Myocyte (in vitro differentiated cells): Measurements from ENCODE around the gene GNAT1. TPM values are rescaled to one million over a fixed set of nuclear protein-coding genes. Genes with fewer than 3 reads are reported as not detected.
"Not testable (repeated sequence)": the region's sequence is repeated elsewhere in the genome, so short reads cannot be mapped to it uniquely, and the experiment has no call there.

Source experiments
- DNase-seq: peaks from one replicate; pipeline ENCODE4 v3.0.0-alpha.2; 2012; ENCODE audit warnings: low read depth
- microRNA counts: library from miRNA; unstranded; fragments of <30 nt; microRNA quantifications from one replicate; lab custom pipeline; 2016
- microRNA-seq: library from miRNA; unstranded; fragments of <30 nt; microRNA quantifications from one replicate; pipeline ENCODE4, GENCODE V29; 2016
- total RNA-seq: library from RNA; depleted of rRNA; stranded (reverse); fragments of >200 nt; gene quantifications from 2 replicates; pipeline ENCODE4 v1.2.3, GENCODE V29; 2014

GNAT1 gene
- total RNA-seq, 1 donor from 2014 or later = 1.9 TPM

DNA sequence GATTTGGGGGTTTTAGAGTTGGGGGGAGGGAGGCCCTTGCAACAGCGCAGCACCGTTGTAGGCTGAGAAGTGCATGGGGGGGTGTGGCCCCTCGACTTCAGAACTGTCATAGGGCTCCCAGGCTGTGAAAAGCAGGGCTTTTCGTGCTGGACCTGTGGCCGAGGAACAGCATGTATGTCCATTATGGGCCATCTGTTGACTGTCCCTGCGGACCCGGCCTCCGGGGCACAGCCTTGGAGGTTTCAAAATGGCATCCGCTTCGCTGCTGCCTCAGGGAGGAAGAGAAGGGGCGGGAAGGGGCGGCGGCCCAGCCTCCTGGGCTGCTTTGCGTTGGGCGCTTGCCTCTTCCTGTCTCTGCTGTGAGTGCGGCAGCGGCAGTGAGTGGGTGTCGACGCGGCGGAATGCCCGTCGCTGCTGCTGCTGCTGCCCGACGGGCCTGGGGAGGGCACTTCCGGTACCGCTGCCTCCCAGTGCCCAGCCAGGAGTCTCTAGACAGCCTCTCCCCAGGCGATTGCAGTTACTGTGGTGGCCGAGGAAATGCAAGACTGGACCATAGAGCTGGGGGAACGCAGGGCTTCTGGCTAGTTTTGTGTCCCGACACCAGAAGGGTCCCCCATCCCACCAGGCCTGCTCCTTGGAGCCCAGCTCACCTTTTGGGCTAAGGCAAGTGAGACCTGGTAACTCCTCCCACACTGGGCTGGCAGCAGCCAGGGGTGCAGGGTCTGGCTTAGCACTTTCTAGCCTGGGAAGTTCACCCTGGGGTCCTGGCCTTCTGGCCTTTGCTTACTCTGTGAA is 46.5 kb downstream of the GNAT1 start:
- DNase-seq = peak; percentile 78

GRCh38 chr3:50238549-50239026 is 47.2 kb downstream of the GNAT1 start:
- DNase-seq = peak; percentile 70

- DNase-seq = no peak
These were observed 48.2 kb downstream of the GNAT1 start for GRCh38 chr3:50239649-50240048.

DNA sequence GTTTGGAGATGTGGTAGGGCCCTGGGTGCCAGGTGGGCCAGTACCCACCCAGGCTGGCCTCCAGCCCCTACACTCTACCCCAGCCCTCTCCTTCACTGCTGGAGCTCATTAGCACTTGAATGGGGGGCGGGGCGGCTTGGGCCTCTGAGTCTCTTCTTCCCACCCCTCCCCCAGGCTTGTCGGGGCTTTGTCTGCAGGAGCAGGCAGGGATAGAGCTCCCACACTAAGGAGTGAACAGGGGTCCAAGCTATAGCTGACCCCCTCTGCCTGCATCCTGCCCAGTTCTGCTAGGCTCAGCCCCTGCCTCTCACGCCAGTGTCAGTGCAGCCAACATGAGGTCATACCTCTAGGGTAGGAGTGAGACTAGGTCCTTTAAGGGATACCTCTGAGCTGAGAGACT is 49.8 kb downstream of the GNAT1 start:
- DNase-seq = no peak

DNA sequence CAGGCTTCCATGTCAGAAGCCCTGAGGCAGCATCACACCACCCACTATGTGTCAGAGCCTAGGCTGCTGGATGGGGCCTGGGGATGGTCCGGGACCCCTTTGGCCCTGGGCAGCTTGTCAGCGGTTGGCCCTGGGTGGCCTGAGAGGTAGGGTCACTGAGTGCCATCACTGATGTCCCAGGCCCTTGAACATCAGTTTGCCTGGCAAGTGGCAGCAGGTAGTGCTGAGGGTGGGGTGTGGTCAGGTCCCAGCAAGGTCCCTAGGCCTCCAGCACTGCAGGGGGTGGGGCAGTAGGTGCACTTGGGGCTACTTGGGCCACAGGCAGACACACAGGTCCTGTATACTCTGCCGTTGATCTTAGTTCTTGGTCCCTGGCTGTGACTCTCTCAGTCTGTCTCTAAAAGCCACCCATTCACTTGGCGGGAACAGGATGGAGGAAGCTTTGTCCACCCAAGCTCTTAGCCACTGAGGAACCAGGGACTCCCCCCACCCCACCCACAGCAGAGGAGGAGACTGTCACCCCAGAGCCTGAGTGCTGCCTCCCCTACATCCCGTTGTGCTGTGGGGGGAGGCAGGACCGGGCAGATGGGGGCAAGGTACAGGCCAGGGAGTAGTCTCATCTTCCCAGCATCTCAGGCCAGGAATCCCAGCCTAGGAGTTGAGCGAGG is 50.4 kb downstream of the GNAT1 start:
- no peak for DNase-seq

DNA sequence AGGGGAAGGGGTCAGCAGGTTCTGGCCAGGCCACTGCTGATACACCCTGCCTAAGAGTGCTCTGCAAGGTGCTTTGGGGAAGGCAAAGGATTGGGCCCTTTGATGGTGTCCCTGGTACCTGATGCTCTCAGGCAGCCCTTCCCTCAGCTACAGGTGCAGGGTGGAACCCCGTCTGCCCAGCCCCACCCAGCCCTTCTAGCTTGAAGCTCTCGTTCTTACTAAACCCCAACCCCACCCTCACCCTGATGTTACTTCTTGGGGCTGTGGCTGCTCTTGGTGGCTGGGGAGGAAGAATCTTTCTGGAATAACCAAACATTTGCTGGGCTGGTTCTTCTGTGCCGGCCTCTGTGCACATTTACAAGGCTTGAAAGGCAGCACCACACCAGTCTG is 51.0 kb downstream of the GNAT1 start:
- no peak for DNase-seq

DNA sequence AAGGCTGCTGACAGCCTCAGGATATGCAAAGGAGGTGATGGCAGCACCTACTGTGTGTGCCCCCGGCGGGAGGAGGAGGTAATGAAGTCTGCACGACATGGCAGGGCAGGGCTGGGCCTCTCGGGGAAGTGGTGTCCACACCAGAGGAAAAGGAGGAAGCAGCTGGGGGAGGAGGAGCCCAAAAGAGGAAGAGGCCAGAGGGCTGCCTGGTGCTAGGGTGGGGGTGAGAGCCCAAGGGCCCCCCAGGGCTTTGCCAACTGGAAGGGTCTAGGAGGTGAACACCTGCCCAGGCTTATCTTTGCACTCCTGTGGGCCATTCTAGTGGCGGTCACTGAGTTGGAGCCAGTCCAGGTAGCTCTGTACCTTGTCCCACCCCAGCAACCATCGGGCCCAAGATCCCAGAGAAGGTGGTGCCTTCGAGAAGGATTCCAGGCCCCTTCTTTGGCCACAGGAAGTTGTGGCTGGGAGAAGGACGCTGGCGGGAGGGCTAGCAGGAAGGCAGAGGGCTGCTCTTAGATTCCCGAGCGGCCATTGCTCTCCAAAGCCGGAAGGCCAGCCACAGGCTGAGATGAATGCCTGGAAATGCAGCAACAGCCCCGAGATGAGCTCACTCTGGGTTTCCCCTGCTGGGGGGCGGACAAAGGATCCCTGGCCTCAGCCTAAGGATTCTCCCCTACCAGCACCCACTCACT is 51.6 kb downstream of the GNAT1 start:
- no peak for DNase-seq

DNA sequence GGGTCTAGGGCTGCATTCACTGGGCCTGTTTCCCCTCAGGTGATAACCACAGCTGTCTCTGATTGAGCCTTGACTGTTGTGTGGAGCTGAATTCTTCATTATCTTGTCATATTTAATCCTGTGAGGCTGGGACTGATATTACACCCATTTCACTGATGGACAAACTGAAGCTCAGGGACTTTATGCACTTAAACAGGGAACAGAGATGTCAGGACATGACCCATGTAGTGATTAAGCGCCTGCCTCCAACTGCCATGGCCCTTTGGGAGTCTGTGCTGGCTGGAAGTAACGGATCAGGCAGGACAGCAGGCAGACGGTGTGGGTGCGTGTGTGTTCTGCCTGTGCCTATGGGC is 52.1 kb downstream of the GNAT1 start:
- no peak for DNase-seq

DNA sequence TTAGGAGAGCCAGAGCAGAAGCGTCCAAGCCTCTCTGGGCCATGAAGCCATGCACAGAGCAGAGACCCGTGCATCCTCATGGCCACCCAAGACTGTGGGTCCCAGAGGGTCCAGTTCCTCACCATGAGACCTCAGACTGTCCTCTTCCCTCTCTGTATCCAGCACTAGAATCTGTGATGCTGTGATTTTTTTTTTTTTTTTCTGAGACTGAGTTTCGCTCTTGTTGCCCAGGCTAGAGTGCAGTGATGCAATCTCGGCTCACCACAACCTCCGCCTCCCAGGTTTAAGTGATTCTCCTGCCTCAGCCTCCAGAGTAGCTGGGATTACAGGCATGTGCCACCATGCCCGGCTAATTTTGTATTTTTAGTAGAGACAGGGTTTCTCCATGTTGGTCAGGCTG is 53.4 kb downstream of the GNAT1 start:
- DNase-seq = not testable (repeated sequence)

DNA sequence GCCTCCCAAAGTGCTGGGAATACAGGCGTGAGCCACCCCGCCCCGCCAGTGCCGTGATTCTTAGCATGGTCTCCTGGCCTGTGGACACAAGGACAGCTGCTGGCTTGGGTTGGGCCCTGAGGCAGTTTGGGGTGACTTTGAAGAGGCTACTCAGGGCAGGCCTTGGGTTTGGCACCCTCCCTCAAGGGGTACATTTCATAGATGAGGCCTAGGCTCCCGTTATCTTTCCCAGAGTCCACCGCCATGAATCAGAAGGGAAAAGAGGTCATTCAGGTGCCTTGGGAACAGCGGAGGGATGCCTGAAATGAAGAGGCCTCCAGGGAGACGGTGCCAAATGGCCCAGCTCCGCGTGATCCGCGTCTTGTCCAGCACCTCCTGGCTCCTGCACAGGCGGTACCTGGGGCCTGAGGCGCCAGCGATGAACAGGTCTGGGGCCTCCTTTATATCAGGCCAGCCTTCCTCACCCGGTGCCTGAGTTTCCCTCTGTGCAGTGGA is 53.9 kb downstream of the GNAT1 start:
- DNase-seq = peak; percentile 46

DNA sequence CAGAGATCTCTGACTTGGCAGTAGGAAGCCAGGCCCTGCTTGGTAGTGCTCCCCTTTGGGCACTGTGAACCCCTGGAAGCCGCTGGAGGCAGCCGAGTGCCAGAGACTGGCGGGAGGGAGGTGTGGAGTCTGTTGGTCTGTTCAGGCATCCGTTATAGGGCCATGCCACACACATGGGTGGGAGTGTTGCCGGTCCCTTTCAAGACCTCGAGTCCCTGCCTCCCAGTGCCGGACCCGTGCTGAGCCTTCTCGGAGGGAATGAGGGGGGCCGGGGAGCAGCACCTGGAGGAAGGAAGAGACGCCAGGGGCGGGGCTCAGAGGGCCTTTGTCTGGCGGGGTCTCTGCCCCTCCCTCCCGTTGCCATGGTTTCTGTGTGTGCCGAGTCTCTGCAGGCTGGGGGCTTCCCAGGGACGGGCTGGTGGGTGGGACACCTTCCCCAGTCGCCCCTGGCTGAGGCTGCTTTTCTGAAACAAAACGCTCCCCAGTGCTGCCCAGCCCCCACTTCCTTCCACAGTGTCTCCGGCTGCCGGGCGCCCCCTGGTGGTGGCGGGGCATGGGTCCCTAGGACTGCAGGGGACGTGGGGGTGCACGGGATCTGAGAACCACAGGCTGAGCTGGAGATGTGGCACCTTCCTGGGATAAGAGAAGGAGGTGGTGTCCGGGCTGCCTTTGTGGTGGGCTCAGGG is 54.6 kb downstream of the GNAT1 start:
- peak; percentile 94 for DNase-seq

GRCh38 chr3:50246517-50246954 is 55.1 kb downstream of the GNAT1 start:
- DNase-seq = peak; percentile 95

MicroRNAs within 50 kb of the gene (microRNA counts, 767-probe panel; counts per million panel counts)
- not detected for microRNA hsa-miR-566 (lab: Ali Mortazavi, UCI)

Small RNA genes lying within 50 kb of the gene (microRNA-seq; reads per million reads assigned to microRNA genes)
- gene MIR566 (not detected), gene MIR5787 (not detected)

Other genes starting within 250 kb of the GNAT1 start
- 158 and 160 TPM in 2 replicates for gene RBM5, start 102.7 kb upstream of the GNAT1 start, total RNA-seq
- 0.51 and 1.6 TPM in 2 replicates for gene SEMA3F, start 36.3 kb upstream of the GNAT1 start, total RNA-seq
- 9.1 and 42.7 TPM in 2 replicates for gene SLC38A3, start 13.7 kb downstream of the GNAT1 start, total RNA-seq
- 137 and 138 TPM in 2 replicates for gene GNAI2, start 44.6 kb downstream of the GNAT1 start, total RNA-seq
- 8.3 and 14.0 TPM in 2 replicates for gene SEMA3B, start 77.5 kb downstream of the GNAT1 start, total RNA-seq
- 0.47 and 2.7 TPM in 2 replicates for gene LSMEM2, start 87.5 kb downstream of the GNAT1 start, total RNA-seq
- 99.0 and 99.1 TPM in 2 replicates for gene IFRD2, start 100.8 kb downstream of the GNAT1 start, total RNA-seq
- 2.9 and 7.4 TPM in 2 replicates for gene HYAL3, start 107.8 kb downstream of the GNAT1 start, total RNA-seq
- gene NAA80, start 107.8 kb downstream of the GNAT1 start, total RNA-seq = 16.7 and 20.1 TPM in 2 replicates
- 0.26 and 0.56 TPM in 2 replicates for gene HYAL1, start 112.0 kb downstream of the GNAT1 start, total RNA-seq
- gene HYAL2, start 131.1 kb downstream of the GNAT1 start, total RNA-seq = 81.0 and 91.1 TPM in 2 replicates
- 32.9 and 39.7 TPM in 2 replicates for gene TUSC2, start 136.6 kb downstream of the GNAT1 start, total RNA-seq
- gene RASSF1, start 149.2 kb downstream of the GNAT1 start, total RNA-seq = 9.0 and 16.2 TPM in 2 replicates
- 0.19 and 0.47 TPM in 2 replicates for gene ZMYND10, start 154.1 kb downstream of the GNAT1 start, total RNA-seq
- gene NPRL2, start 159.2 kb downstream of the GNAT1 start, total RNA-seq = 24.6 and 27.6 TPM in 2 replicates
- gene CYB561D2, start 159.3 kb downstream of the GNAT1 start, total RNA-seq = 16.7 and 25.2 TPM in 2 replicates
- gene TMEM115, start 167.9 kb downstream of the GNAT1 start, total RNA-seq = 61.7 and 69.0 TPM in 2 replicates